ES-I3 (cell line): Measurements from ENCODE around the gene AP5Z1.

Experiments used
- H3K36me3 ChIP-seq: 2 replicates; pipeline ENCODE4 v1.6.1; 2013; ENCODE audit warnings: mild to moderate bottlenecking, low read length, control low read depth, moderate library complexity; ENCODE audit not compliant: insufficient read depth
- H3K4me1 ChIP-seq: 2 replicates; pipeline ENCODE4 v1.6.1; 2013; ENCODE audit warnings: mild to moderate bottlenecking, control low read depth, low read length; ENCODE audit not compliant: insufficient read depth
- H3K9ac ChIP-seq: 2 replicates; pipeline ENCODE4 v1.6.1; 2013; ENCODE audit warnings: low read depth, mild to moderate bottlenecking, low read length, moderate library complexity
- H3K9me3 ChIP-seq: 2 replicates; pipeline ENCODE4 v1.6.1; 2013; ENCODE audit warnings: mild to moderate bottlenecking, low read length, moderate library complexity; ENCODE audit not compliant: control insufficient read depth, insufficient read depth

AP5Z1 gene

DNA sequence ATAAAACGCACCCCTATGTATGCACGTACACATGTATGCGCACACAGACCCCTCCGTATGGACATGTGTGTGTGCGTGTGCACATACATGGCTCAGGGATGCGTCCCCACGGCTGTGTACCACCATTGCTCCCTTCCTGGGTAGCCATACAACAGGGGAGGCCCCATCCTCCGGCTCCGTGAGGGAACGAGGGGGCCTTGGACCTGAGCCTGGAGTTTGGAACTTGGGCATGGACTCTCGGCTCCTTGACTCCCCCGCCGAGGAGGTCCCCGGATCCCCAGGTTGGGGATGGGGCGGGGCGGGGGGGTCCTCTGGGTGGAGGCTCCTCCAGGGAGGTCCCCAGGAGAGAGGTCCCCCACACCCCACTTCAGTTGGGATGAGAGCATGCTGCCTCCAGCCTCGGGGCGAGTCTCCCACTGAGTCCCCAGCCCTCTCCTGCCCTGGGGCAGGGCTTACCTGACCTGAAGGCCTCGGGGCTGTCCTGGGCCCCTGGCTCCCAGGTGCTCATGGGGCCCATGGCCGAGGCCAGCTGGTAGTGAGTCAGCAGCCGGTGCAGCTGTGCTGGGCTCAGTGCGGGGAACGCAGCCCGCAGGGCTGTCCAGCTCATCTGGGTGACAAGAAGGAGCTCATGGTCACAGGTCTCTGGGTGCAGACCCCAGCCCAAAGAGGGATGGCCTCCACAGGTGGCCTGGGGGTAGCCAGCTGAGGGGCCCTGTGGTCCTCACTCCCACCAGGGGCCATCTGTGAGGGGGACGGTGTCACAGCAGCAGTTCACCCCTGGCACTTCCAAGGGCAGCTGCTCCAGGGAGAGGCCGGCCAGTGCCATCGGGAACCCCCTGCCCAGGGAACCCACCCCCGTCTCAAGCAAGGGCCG is 29.9 kb downstream of the AP5Z1 start:
- Histone ChIP-seq H3K9me3 (no peaks in the 10 kb centered on the region), H3K9ac (no peak overlapping the region), H3K4me1 (no peaks in the 10 kb centered on the region), H3K36me3 (no peaks in the 10 kb centered on the region)

DNA sequence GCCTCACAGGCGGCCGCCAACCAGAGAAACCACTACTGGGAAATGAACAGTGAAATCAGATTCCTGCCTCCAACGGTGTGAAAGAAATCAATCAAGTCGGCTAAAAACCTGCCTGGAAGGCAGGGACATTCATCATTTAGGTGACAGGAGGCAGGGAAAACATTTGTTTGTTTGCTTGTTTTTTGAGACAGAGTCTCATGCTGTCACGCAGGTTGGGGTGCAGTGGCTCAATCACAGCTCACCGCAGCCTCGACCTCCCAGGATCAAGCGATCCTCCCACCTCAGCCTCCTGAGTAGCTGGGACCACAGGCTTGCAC is 30.5 kb downstream of the AP5Z1 start:
- no peaks in the 10 kb centered on the region for H3K4me1 ChIP-seq
- no peaks in the 10 kb centered on the region for H3K36me3 ChIP-seq
- H3K9ac ChIP-seq: no peak overlapping the region

DNA sequence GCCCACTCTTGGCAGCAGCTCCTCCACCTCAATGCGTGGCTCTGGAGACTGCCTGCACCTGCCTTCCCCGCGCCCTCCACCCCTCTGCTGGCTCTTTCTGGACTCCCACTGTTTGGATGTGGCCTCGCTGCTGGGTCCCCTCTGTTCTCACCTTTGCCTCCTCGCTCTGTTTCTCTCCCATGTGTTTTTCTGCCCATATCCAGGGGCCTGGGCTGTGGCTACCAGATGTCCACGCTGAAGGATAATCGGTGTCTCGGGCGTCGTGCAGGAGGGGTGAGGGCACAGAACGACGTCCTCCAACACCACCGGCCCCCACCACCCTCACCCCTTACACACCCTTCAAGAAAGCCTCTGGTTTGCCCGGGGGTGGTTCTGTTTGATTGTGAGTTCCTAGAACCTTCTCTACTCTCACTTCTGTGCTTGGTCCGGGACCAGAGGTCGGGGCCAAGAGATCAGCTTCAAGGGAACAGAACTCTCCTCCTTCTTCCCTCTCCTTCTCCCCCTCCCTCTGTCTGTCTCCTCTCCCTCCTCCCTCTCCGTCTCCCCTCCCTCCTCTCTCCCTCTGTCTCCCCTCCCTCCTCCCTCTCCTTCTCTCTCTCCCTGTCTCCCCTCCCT is 31.7 kb downstream of the AP5Z1 start:
- Histone ChIP-seq H3K9me3 (no peaks in the 10 kb centered on the region), H3K9ac (no peak overlapping the region), H3K4me1 (no peaks in the 10 kb centered on the region), H3K36me3 (no peaks in the 10 kb centered on the region)

More for the DNA sequence above, 30.5 kb downstream of the AP5Z1 start:
- H3K9me3 ChIP-seq: no peaks in the 10 kb centered on the region

DNA sequence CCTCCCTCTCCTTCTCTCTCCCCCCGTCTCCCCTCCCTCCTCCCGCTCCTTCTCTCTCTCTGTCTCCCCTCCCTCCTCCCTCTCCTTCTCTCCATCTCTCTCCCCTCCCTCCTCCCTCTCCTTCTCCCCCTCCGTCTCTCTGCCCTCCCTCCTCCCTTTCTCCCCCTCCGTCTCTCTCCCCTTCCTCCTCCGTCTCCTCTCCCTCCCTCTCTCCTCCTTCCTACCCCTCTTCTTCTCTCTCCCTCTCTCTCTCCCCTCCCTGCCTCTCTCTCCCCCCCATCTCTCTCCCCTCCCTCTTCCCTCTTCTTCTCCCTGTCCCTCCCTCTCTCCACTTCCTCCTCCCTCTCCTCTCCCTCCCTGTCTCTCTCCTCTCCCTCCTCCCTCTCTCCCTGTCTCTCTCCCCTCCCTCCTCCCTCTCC is 32.2 kb downstream of the AP5Z1 start:
- Histone ChIP-seq H3K9ac (no peak overlapping the region), H3K36me3 (no peaks in the 10 kb centered on the region), H3K4me1 (no peaks in the 10 kb centered on the region), H3K9me3 (no peaks in the 10 kb centered on the region)

DNA sequence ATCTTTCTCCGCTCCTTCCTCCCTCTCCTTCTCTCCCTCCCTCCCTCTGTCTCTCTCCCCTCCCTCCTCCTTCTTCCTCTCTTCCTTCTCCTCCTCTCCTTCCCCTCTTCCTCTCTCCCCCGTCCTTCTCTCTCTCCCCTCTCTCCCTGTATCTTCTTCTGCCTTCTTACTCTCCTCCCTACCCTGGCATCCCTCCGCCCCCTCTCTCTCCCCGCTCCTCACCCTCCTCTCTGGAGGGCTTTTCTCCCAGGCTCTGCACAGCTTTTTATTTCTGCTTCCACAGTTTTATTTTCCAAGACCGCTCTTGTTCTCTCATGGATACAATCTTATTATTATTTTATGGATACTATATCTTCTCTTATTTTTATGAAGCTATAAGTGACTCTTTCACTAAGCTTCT is 32.6 kb downstream of the AP5Z1 start:
- Histone ChIP-seq H3K36me3 (no peaks in the 10 kb centered on the region), H3K4me1 (no peaks in the 10 kb centered on the region), H3K9me3 (no peaks in the 10 kb centered on the region), H3K9ac (no peak overlapping the region)

DNA sequence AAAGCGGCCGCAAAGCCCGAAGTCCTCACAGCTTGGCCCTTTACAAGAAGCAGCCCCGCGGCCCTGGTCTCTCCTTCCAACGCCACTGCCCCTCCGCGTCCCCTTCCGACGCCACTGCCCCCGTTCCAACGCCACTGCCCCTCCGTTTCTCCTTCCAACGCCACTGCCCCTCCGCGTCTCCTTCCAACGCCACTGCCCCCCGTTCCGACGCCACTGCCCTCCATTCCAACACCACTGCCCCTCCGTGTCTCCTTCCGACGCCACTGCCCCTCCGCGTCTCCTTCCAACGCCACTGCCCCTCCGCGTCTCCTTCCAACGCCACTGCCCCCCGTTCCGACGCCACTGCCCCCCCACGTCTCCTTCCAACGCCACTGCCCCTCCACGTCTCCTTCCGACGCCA is 33.1 kb downstream of the AP5Z1 start:
- Histone ChIP-seq H3K36me3 (no peaks in the 10 kb centered on the region), H3K4me1 (no peaks in the 10 kb centered on the region), H3K9me3 (no peaks in the 10 kb centered on the region), H3K9ac (no peak overlapping the region)

DNA sequence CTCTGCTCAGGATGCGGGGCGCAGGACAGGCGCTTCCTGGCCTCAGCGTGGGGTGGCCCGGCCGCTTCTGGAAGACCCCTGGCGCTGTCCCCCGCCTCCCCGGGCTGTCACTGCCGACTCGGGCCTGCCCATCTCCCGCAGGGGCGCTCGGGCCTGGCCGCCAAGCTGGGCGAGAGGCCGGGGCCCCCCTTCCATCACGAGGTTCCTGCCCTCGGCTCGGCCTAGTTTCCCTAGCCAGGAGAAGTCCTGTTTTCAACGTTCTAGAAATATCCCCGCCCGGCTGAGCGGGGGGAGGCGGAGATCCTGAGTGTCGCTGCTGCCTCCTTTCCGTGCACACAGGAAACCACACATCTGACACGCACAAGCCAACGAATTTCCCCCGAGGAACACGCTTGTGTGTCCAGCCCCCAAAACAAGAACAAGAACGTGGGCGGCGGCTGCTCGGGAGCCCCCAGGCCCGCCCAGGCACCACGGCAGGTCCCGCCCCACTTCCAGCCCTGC is 33.7 kb downstream of the AP5Z1 start:
- H3K36me3 ChIP-seq: no peaks in the 10 kb centered on the region
- H3K9me3 ChIP-seq: no peaks in the 10 kb centered on the region
- no peak overlapping the region for H3K9ac ChIP-seq
- no peaks in the 10 kb centered on the region for H3K4me1 ChIP-seq

DNA sequence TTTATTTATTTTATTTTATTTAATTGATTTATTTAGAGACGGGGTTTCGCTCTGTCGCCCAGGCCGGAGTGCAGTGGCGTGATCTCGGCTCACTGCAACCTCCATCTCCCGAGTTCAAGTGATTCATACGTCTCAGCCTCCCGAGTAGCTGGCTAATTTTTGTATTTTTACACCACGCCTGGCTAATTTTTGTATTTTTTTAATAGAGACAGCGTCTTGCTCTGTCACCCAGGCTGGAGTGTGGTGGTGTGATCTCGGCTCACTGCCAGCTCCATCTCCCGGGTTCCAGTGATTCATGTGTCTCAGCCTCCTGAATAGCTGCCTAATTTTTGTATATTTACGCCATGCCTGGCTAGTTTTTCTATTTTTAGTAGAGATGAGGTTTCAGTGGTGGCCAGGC is 34.2 kb downstream of the AP5Z1 start:
- H3K9me3 ChIP-seq: no peaks in the 10 kb centered on the region
- no peak overlapping the region for H3K9ac ChIP-seq
- no peaks in the 10 kb centered on the region for H3K36me3 ChIP-seq
- no peaks in the 10 kb centered on the region for H3K4me1 ChIP-seq

DNA sequence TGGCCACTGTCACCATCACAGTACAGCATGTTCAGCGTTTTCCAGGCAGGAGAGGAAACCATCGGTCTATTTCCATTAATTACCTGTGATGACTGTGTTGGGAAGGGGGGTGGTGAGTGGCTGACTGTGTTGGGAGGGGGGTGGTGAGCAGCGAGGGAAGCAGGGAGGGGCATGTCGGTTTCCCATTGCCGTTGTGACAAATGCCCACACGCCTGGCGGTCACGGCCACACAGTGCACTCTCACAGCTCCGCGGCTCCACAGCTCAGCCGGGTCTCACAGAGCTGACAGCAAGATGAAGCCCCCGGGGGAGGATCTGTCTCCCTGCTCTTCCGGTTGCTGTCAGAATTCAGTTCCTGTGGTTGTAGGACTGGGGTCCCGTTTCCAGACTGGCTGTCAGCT is 39.0 kb downstream of the AP5Z1 start:
- Histone ChIP-seq H3K9me3 (no peaks in the 10 kb centered on the region), H3K36me3 (no peaks in the 10 kb centered on the region), H3K4me1 (no peaks in the 10 kb centered on the region), H3K9ac (no peak overlapping the region)

DNA sequence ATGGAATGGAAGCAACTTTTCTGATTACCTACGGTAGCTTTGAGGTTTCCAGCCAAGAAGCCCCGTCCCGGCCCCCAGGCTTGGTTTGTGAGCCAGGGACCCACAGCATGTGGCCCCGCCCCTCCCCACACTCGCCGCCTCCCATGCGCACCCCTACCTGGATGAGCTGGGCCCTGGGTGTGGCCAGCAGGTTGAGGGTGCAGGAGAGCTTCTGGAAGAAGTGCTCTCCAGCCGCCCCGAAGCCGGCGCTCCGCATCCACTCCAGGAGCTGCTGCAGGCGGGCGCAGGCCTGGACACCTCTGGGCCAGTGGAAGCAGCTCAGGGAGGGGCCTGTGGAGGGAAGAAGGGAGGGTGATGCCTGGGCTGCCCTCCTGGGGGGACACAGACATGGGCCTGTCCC is 39.7 kb downstream of the AP5Z1 start:
- no peaks in the 10 kb centered on the region for H3K4me1 ChIP-seq
- H3K9me3 ChIP-seq: no peaks in the 10 kb centered on the region
- no peaks in the 10 kb centered on the region for H3K36me3 ChIP-seq
- no peak overlapping the region for H3K9ac ChIP-seq

DNA sequence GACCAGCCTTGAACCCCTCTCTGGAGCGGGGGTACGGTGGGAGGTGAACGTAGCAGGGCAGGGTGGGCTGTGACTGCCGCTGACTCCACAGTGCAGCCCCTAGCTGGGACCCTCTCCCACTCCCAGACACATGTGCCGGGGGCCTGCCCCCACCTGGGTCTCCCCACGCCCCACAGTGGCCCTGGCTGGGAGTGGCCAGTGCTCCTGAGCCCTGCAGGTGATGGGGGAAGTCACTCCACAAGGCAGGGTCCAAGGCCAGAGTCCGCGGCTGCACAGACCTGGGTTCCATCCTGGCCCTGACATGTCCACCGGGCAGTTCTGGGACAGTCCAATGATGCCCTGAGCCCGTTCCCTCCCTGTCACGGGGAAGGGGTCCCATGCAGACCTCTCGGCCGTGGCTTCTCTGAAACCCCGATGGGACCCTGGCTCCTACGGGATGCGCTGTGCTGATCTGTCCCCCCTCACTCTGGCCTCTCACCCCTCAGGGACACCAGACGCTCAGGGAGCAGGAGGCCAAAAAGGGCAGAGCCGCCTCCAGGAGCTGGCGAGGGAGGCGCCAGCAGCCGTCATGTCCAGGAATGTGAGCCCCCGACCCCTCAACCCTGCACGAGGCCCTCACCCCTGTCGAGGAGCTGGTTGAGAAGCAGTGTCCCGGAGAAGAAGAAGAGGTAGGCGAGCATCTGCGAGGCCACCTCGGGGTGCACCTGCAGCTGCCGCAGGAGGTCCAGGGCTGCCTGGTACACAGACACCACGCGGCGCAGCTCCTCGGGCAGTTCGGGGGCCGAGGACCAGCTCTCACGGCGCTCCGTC is 40.4 kb downstream of the AP5Z1 start:
- no peaks in the 10 kb centered on the region for H3K4me1 ChIP-seq
- no peaks in the 10 kb centered on the region for H3K36me3 ChIP-seq
- no peak overlapping the region for H3K9ac ChIP-seq
- no peaks in the 10 kb centered on the region for H3K9me3 ChIP-seq

DNA sequence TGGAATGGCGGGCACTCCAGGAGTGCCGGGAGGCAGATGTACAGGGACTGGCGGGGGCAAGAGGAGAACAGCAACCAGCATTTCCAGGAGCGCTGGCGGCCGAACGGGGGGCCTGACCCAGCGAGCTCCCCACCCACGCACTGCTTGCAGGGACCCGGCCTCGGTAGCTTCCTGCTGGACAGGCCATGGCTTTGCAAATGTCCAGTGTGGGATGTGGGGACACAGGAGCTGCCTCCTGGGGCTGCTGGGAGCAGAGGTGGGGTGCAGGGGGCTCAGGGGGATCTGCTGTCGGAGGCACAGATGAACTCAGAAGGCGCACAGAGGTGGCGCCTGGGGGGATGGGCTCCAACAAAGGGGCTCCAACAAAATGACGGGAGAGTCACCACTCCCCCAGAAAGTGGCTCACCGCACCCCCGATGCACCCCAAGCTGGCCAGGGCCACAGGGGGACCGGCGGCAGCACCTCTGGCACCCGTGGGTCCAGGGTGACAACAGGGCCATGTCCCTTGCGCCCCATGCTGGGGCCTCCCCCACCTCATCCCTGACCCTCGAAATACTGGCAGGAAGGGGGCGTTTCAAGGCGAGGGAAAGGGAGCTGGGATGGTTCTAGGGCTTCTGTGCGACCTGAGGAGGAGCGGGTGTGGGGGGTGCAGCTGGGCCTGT is 41.1 kb downstream of the AP5Z1 start:
- no peaks in the 10 kb centered on the region for H3K4me1 ChIP-seq
- no peaks in the 10 kb centered on the region for H3K9me3 ChIP-seq
- no peaks in the 10 kb centered on the region for H3K36me3 ChIP-seq
- no peak overlapping the region for H3K9ac ChIP-seq

DNA sequence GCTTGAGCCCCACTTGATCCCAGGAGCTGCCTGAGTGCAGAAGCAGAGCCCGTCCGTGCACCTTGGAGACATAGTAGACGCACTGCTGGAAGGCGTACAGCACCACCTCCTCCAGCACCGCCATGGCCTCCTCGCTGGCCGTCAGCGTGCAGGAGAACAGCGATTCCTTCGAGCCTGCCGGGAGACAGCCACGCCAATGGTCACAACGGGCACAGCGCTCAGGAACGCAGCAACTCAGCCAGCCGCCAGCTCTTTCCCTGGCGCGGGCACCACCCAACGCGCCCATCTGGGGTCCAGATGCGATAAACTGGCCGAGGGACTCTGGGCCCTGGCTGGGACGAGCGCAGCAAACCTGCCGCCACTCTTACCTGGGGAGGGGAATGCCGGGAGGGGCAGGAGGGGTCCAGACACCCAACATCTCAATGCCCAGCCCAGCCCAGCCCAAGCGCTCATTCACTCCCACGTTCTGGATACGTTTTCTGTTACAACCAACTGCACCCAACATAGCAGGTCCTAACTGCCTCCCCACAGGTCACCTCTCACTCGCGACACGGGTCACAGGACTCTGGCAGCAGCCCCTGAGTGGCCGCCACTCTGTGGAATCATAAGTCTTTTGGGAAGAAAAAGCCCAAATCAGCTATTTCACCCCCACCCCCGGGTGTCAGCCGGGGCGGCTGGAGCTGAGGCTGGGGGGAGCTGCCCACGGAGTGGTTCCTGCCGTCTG is 41.9 kb downstream of the AP5Z1 start:
- Histone ChIP-seq H3K36me3 (no peaks in the 10 kb centered on the region), H3K9me3 (no peaks in the 10 kb centered on the region), H3K9ac (no peak overlapping the region), H3K4me1 (no peaks in the 10 kb centered on the region)
